NCI-H69 (cell line): ENCODE results near the gene EPB41L1.
"Not testable (repeated sequence)": the region's sequence is repeated elsewhere in the genome, so short reads cannot be mapped to it uniquely, and the experiment has no call there.

ENCODE experiments used
- DNase-seq: peaks from one replicate; lab custom pipeline; 2025; lab: John Stamatoyannopoulos, UW

EPB41L1 gene

DNA sequence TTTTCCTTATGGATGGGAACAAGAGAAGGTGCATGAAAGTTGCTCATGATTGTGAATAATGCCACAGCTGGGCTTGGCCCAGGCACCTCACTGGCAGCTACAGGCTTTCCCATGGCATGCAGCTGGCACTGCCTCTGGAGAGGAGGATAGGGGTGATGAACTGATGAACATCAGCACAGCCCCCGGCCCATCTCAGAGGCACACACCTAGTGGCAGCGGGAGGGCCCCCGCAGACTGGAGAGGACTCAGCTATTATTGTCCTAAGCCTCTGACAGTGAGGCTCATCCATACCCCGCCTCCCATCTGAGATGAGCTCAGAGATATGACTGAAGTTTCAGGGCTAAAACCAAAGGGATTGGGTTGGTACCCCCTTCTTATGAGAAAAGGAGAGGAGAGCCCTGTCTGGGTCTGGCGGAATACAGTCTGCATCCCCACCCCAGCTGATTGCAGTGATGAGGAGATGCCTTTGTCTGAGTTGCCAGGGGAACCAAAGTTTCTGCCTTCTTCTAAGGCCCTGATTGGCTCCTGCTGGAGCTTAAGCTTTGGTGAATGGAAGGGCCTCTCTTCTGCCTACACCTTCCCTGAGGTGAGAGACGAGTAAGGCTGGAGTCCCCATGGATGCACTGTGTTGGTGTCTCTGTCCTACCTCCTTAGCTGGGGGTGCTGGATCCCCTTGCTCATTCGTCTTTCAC lies 27.6 kb upstream of the EPB41L1 start:
- no peak for DNase-seq

DNA sequence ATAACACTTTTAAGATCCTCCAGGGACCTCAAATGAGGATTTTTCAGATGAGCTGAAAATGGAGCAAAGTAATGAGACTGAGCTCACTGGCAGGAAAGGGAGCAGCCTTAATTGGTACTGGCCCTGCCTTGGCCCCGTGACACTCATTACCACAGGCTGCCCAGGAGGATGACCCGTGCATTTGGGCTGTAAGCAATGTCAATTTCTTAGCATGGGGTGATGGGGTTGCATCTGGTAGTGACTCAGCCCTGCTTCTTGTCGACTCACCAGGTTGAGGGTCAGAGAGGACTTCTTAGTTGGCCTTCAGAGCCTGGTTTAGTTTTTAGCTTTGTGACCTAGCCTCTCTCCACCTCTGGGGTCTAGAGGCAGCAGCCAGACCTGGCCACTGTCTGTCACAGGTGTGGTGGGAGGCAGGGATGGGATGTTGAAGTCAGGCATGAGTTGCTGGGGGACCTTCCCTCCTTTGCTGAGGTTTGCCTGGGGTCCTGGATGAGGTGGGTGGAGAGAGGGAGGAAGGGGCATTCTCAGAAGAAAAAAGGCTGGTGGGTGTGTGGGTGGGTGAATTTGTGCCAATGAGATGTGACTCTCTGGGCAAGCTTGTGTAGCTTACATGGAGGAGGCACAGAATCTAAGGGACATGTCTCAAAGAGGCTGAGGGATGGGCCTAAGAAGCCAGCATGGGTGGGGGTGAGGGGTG lies 25.9 kb upstream of the EPB41L1 start:
- peak; percentile 38 for DNase-seq

DNA sequence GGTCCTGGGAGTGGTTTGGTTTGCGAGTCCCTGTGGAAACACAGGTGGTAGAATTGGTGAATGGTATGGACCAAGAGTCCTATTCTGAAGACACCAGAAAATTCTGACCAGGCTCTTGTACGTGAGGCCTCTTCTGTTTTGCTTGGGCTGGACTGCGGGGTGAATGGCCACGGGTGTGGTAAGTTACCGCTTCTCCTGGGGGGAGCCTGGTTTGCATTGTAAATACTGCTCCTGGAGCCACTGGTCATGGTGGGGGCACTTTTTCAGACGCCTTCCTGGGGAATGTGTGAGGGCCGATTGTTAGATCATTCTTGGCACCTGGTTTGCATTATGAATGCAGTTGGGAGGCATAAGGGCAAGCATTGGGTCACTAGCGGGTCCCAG lies 25.4 kb upstream of the EPB41L1 start:
- DNase-seq = no peak

DNA sequence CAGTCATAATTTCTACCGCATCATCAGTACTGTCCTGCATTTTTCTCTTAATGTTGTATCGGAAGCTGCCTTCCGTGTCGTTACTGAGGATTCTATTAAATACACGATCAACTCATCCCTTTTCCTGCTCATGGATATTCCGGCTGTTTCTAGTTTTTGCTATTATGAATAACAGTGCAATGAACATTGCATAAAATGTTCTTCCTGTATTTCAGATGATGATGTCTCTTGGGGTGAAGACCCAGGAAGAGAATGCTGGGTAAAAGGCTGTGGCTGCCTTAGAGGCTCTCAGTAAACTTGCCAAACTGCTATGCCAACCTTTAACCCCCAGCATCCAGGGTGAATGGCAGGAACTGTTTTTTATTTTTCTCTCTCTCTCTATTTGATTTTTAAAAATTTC lies 24.1 kb upstream of the EPB41L1 start:
- DNase-seq = no peak

DNA sequence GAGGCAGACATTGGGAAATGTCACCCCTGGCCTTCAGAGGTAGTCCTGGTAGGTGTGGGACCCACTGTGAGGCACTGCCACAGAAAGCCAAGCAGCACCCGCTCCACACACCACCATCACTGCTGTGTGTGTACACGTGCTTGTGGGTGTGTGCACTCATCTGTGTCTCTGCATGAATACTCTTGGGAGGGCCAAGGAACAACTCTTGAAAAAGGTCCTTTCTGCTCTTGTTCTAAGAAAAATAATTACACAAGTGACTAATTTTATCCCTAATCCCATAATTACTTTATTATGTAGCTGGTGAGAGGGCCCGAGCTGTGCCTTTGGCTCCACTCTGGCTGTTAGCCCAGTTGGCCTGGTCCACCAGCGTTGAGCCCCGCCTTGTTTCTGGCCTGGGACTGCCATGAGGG lies 21.7 kb upstream of the EPB41L1 start:
- DNase-seq = peak; percentile 20

DNA sequence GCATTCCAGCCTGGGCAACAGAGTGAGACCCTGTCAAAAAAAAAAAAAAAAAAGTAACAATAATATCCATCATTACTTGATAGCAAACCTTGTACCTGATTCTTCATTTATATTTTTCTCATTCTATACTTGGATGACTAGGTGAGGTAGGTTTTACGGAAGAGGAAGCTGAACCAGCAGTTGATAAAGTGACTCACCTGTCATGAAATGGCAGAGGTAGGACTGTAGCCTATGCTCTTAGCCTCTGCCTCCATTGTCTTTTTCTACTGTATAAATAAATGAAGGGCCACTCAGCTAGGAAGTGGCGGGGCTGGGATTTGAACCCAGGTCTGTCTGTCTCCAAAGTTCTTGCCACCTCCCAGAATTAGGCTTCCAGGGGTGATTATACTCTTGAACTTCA lies 20.7 kb upstream of the EPB41L1 start:
- DNase-seq = no peak

DNA sequence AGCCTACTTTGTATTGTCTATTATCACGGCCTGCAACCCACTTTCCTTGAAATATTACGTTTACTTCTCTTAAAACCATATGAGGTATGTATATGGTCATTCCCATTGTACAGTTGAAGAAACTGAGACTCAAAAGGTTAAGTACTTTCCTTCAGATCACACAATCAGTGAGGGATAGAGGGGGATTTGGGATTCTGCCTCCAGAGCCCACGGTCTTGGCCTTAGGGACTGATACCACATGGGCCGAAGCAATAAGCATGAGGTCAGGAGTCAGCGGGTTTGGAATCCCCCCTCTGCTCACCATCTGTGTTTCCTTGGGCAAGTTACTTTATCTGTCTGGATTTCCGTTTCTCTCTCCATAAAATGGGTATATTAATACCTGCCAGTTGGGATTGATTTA lies 19.4 kb upstream of the EPB41L1 start:
- no peak for DNase-seq

DNA sequence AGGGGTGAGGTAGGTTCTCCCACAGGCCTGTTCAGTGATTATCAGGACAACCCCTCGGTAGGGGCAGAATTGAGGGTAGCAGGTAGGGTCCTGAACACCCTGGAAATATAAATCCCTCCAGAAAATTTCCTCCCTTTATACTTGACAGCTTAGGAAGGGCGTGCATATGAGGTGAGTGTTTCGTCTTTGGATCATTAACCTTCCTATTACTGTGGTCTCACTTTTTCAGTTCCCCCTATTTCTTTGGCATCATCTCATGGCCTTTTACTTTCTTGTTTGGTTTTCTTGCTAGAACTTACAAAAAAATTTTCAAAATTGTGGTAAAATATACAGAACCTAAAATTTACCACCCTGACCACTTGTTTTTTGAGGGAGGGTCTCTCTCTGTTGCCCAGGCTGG lies 18.7 kb upstream of the EPB41L1 start:
- no peak for DNase-seq

DNA sequence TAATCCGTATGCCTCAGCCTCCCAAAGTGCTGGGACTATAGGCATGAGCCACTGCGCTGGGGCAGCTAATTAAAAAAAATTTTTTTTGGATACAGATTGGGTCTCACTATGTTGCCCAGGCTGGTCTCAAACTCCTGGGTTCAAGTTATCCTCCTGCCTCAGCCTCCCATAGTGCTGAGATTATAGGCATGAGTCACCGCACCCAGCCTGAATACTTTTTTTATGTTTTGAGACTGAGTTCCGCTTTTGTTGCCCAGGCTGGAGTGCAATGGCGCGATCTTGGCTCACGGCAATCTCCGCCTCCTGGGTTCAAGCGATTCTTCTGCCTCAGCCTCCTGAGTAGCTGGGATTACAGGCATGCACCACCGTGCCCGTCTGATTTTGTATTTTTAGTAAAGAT lies 17.2 kb upstream of the EPB41L1 start:
- DNase-seq = not testable (repeated sequence)

DNA sequence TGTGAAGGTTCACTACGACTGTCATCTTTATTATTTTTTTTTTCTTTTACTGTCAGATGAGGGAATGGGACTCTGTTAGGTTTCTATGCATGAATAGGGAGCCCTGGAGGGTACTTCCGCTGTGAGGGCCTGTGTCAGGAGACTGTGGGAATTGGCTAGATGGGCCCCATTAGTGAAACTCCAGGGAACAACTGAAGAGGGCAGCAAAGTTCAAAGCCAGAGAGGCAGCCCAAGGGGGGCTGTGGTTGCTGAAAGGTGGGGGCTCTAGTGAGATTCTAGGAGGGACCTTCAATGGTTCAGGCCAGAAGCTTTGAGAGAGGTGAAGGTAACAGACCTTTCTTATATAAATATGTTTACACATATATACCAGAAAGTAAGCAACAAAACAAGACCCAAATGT lies 13.2 kb upstream of the EPB41L1 start:
- DNase-seq = peak; percentile 19

DNA sequence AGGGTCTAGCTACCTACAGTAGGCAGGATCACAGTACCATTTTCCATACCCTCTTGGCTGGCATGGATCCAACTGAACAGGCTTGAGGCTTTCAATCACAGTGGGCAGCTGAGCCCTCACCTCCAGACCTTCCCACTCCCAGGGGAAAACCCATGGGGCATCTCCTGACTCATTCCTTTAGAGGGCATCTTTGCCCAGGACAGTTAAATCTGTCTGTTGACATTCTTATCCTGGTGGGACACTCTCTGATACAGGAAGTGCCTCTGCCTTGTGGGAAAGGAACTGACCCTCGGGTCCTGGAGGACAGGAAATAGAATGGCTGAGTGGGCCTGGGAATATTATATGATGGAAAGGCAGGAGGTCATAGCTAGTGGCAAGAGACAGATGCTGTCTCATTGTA lies 10.2 kb upstream of the EPB41L1 start:
- peak; percentile 60 for DNase-seq

DNA sequence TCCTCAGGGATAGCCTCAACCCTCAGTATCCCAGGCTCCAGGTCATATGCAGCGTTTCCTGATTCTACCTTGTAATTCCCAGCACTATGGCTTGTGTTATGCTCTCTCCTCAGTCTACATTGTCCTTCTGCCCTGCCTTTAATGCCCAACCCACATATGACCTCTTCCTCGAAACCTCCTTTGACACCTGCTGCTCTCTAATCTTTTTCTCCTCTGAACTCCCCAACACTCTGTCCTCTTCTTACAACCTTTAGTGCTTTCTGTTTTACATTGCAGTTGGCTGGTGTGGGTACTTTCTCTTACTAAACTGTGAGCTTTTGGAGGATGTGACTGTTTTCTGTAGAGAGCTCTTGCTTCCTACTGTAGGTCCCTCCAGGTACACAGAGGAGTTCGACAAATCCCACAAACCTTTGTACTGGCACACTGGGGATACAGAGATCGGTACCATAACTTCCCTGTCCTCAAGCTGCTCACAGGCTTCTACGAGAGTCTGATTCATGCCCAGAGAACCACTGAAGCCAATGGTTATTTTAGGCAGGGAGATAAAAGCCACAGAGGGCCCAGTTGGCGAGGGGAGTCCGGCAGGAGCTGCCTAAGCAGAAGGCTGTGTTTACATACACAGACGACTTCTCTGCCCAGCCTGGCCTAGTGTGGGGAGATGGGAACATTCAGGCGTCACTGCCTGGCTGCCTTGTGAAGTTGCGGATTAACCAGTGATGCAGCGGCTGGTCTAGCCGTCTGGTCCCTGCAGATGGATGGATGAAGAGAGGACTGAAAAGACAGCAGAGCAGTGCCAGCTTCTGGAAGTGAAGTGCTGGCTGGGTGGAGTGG lies 8.4 kb upstream of the EPB41L1 start:
- DNase-seq = peak; percentile 17

DNA sequence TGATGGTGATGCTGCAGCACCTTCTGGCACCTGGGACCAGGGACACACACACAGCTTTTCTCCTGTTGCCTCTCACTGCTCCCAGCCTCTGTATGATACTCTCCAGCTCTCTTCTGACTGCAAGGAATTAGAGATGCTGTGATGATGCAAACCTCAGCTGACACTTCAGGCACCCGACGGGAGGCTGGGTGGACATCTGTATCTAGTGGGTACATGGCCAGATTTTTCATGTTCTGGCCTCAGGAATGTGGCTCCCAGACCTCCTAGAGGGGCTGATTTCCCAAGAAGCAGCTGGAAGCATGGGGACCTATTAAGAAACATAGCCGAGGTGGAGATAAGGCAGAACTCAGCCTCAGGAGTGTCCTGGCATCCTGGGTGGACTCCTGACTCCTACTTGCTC lies 6.8 kb upstream of the EPB41L1 start:
- no peak for DNase-seq

DNA sequence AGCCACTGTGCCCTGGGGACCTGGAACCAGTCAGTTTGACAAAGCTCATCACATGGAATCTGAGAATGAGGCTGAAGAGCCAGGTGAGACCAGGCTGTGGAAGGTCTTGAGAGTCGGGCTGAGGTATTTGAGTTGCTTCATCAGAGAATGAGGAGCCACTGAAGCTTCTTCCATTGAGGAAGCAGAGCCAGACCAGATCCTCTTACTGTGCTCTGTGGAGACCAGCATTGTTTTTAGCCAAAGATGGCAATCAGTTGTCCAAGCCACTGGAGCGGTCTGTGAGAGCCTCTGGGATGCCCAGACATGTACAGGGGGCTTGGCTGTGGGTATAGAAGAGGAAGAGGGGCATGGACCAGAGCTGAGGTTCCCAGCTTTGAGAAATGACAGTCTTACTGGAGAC lies 6.1 kb upstream of the EPB41L1 start:
- DNase-seq = no peak

DNA sequence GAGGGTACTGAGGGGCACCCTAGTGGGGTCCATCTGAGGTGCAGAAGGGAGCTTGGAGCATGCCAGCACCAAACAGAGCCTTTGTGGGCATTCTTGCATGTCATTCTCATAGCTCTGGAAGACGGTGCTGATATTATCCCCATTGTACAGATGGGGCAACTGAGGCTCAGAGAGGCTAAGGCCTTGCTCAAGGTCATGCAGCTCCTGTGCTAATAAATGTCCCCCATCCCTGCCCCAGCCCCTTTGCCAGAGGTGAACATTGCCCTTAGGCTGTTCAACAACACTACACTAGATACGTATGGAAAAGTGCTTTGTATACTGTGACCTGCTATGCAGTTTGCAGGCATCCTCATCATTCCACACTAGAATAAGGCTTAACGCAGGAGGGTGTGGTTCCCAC lies 5.5 kb upstream of the EPB41L1 start:
- DNase-seq = no peak

DNA sequence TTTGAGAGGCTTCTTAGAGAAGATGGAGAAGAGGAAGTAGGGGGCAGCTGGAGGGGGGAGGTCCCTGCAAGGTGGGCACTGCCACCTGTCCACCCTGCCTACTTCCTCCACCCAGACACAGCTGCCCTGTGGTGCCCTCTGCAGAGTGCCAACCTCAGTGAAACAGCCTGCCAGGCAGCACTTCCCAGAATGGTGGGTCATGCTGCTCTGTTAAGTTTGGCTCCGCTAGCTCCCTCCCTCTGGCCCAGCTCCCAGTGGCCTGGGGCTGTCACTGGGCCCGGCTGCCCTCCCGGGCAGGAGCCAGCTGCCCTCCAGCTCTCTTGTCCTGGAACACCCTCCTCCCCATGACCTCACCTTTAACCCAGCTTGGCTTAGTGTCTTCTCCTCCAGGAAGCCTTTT lies 5.1 kb upstream of the EPB41L1 start:
- peak; percentile 10 for DNase-seq

DNA sequence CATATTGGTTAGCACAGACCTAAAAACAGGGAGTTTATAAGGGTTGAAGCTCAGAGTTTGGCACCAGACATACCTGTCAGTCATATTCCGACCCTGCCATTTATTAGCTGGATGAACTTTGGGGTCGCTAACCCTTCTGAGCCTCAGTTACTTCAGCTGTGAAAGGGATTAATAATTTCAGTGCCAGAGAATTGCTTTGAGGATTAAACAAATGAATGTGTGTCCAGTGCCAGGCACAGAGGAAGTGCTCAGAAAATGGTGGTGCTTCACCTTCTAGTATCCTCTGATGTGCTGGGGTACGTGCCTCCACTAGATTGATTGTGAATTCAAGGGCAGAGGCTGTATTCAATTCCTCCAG lies 4.1 kb upstream of the EPB41L1 start:
- DNase-seq = no peak

DNA sequence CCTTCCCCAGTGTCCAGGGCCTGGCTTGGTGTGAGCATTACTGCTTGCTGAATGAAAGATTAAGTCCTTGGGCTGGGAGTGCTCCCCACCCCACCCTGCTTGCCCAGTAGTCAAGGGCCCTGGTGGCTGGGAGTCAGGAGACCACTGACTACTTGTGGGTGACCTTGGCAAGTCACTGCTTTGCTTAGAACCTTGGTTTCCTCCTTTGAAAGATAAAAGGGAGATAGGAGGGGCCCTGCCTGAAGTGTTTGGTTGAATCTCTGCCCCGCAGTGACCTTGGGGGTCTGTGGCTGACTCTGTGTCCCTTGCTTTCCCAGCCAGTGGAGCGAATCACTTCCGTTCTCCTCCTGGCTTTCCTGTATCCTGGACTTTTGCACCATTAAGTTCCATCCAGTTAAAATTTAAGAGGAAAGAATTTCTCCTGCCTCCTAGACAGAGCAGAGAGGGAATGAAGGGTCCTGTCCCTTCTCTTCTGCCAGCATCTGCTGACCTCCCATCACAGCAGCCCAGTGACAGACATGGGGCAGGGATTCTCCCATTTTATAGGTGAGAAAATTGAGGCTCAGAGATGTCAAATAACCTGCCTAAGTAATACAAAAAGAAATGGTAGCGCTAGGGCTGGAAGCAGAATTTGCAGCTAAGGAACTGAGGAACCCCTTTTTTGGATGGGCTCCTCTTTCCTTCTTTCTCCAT lies 3.5 kb upstream of the EPB41L1 start:
- DNase-seq = no peak

DNA sequence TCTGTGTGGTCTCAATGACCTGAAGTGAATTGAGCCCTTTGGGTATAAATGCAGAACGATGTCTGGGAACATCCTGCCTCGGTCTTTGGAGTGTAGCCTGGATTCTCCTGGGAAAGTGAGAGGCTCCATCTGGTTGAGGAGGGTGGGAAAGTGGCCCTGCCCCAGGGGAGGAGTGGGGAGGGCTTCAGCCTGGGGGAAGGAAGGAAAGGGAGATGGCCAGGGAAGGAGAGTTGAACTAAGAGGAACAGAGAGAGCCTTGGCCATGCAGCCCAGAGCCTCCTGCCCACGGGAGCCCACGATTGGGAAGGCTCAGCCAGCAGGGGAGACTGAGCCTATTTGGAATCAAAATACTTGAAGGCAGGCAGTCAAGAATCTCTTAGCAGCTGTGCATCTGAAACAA lies 2.3 kb upstream of the EPB41L1 start:
- DNase-seq = peak; percentile 50

DNA sequence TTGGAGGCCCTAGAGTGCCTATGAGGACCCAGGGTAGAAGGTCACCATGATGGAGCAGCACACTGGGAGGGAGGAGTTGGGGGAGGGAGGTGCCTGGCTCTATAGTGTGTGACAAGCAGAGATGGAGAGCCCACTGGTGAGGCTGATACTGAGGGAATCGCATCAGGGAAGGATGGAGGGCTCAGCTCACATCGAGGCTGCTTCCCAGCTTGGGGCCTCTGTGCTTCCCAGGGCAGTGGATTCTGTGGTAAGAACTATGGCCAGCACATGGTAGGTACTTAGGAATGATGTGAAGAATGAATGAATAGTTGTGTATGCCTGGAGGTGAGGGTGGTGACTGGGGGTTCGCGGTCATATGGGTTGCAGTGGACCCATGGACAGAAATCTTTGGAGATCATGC lies 1.3 kb upstream of the EPB41L1 start:
- no peak for DNase-seq

DNA sequence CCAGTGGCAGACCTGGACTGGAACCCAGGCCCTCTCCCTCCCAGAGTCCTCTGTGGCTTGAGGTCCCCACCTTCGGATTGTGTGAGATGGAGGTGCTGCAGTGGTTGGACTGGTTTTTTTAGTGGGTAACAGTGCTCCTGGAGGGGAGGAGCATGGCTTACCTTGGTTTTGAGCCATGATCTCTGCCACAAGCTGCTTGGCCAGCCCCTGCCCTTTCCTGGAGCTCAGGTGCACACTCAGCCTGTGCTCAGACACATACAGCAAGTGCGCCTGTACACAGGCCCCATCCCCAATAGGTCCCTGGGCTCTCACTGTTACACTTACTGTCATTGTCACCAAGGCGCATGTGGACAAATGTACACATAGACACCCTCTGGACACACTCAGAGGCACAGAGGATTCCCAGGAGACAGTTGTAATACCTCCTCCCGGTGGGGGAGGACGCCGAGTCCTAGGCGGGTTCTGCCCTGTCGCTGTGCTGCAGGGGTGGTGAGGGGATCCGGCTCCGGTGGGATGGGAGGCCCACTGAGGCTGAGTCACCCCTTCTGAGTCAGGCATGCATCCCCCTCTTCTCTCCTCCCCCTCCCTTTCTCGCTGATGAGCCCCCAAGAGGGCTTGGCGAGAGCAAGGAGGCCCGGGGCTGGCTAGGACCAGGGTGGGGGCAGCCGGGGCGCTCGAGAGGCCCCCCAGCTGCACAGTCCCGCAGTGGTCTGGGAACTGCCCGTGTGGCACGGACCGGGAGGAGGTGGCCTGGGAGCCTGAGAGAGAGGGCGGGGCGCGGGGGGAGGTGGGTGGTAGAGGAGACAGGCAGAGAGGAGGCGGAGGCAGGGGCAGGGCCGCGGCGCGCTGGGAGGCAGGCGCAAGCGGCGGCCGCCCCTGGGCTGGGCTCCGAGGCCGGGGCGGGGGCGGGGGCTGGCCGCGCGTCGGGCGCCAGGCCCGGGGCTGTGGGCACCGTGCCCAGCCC lies 522 bp upstream of the EPB41L1 start:
- DNase-seq = peak; percentile 86

DNA sequence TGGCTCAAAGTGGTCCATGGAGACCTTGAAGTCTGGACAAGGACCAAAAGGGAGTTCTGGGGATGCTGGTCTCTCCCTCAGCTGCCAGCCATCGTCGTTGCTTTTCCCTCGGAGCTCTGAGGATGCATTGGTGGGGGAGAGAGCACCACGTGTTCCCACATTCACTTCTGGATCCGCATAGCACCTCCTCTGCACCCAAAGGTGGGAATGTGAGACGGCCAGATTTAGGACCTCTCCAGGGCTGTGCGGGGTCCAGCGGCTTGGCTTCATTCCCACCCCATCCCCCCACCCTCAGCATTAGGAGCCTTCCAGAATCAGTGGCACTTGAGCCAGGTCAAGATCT lies 1.1 kb downstream of the EPB41L1 start:
- no peak for DNase-seq
